HG03354 (cell line): ENCODE results near the gene SPAG9.
A peak's percentile ranks its signal among the peaks of the same experiment; 100 is the strongest.

ENCODE experiments used
- ATAC-seq: cut with Tn5 transposase; IDR thresholded peaks from one replicate; pipeline ENCODE4 v1.9.1; 2021; ENCODE audit warnings: mild to moderate bottlenecking; ENCODE audit not compliant: unreplicated experiment, poor library complexity, severe bottlenecking

The SPAG9 gene, protein sequence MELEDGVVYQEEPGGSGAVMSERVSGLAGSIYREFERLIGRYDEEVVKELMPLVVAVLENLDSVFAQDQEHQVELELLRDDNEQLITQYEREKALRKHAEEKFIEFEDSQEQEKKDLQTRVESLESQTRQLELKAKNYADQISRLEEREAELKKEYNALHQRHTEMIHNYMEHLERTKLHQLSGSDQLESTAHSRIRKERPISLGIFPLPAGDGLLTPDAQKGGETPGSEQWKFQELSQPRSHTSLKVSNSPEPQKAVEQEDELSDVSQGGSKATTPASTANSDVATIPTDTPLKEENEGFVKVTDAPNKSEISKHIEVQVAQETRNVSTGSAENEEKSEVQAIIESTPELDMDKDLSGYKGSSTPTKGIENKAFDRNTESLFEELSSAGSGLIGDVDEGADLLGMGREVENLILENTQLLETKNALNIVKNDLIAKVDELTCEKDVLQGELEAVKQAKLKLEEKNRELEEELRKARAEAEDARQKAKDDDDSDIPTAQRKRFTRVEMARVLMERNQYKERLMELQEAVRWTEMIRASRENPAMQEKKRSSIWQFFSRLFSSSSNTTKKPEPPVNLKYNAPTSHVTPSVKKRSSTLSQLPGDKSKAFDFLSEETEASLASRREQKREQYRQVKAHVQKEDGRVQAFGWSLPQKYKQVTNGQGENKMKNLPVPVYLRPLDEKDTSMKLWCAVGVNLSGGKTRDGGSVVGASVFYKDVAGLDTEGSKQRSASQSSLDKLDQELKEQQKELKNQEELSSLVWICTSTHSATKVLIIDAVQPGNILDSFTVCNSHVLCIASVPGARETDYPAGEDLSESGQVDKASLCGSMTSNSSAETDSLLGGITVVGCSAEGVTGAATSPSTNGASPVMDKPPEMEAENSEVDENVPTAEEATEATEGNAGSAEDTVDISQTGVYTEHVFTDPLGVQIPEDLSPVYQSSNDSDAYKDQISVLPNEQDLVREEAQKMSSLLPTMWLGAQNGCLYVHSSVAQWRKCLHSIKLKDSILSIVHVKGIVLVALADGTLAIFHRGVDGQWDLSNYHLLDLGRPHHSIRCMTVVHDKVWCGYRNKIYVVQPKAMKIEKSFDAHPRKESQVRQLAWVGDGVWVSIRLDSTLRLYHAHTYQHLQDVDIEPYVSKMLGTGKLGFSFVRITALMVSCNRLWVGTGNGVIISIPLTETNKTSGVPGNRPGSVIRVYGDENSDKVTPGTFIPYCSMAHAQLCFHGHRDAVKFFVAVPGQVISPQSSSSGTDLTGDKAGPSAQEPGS (N-terminal part only)

DNA sequence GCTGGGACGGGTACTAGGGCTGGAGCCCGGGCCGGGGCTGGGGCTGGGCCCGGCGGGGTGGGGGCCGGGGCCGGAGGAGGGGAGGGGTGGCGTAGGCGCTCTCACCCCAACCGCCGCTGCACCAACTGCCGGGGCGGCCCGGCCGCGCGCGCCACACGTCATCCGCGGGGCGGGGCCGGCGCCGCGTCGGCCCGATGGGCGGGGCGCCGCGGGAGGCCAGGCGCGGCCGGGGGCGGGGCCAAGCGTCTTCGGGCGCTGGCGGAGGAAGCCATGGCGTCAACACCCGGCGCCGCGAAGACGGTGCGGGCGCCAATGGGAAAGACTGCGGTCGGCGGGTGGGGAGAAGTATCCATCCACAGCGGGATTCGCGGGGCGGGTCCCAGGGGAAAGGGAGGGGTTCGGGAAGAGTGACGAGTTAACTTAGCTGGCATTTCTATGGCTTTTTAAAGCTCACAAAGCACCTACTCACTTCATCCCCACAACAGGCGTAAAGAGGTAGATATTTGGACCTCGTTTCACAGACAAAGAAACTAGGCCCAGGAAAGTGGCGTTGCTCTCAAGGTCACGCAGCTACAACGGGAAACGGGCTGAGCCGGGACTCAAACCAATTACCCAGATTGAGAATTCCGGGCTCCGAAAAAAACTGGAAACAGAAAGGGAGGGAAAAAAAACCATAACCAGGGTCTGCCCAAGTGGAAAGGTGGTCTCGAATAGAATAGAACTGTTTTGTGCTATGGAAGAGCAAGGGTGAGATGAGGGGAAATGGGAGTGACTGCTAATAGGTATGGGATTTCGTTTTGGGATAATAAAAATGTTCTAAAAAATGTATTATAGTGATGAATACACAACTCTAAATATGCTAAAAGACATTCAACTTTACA is at the start of gene SPAG9:
TSS of gene SPAG9 (minus strand) at position 130 of the 881 bp plus-strand sequence. CDS start 212 bp downstream, outside the sequence.
- peak; percentile 79 for ATAC-seq

DNA sequence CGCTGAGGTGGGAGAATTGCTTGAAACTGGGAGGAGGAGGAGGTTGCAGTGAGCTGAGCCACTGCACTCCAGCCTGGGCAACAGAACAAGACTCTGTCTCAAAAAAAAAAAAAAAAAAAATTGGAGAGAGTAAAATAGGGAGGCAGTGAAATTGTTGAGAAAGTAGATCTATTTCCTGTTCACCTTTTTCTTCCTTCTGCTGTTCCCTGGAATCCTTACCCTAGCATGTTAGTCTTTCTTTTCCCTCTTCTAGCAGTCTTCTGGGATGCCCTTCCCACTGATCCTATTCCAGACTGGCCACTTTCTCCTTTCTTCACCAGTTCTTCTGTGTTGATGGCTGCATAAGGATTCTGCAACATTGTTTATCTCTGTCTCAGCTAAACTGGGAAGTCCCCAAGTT is 48.7 kb upstream of the SPAG9 start:
- ATAC-seq = no peak

DNA sequence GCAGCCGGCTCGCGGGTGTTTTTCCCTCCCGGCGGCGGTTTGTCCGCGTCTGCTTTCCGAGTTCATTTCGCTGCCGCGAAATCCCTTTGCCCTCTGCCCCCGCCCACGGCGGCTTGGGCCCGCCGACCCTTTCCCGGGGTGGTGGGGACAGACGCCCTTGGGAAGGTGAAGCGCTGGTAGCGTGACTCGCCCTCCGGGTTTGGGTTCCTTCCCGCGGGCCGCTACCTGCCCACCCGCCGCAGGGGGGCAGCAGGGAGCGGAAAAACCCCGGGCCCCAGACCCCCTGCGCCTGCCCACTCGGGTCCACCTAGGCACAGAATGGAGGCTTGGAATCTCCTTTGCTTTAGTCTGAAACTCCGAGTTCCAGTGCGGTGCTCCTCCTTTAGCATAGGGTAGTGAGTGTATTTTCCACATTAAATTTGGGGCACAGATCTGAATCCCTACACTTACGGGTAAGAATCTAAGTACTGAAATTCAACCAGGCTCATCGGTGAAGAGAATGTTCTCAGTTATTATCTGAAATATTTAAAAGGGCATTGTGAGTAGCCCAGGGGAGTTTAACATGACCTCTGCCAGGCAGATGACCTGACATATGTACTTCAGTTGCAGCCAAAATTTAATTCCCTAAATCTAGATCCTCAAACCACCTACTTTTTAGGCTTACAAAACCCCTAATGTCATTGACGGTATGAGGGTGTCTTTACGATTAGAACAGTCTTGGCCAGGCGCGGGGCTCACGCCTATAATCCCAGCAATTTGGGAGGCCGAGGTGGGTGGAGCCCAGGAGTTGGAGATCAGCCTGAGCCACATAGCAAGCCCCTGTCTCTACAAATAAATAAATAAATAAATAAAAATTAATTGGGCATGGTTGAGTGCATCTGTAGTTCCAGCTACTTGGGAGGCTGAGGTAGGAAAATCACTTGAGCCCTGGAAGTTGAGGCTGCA is 46.6 kb upstream of the SPAG9 start:
- ATAC-seq = peak; percentile 57

DNA sequence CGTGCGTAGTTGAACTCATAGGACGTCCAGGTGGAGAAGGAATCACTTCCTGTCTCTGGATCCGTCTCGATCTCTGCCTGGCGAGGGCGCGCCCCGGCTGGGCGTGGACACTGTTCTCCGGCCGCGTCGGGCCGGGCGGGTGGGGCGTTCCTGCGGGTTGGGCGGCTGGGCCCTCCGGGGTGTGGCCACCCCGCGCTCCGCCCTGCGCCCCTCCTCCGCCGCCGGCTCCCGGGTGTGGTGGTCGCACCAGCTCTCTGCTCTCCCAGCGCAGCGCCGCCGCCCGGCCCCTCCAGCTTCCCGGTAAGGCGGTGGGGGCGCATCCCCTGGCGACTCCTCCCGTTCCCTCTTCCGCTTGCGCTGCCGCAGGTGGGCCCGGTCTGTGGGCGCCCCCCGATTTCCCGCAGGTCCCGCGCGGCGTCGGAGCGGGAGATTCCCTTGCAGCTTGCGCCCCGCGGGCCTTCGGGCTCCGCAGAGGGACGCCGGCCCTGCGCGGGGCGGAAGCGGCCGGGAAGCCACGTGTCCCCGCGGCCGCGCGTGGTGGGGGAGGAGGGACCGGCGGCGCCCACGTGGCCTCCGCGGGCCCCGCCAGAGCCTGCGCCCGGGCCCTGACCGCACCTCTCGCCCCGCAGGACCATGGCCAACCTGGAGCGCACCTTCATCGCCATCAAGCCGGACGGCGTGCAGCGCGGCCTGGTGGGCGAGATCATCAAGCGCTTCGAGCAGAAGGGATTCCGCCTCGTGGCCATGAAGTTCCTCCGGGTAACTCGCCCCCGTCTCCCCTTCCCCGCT is 45.7 kb upstream of the SPAG9 start, which contains the start of gene NME2:
TSS of gene NME2 (plus strand) at position 214 of the 789 bp plus-strand sequence. CDS start at position 634, 420 bp downstream.
- peak; percentile 86 for ATAC-seq

DNA sequence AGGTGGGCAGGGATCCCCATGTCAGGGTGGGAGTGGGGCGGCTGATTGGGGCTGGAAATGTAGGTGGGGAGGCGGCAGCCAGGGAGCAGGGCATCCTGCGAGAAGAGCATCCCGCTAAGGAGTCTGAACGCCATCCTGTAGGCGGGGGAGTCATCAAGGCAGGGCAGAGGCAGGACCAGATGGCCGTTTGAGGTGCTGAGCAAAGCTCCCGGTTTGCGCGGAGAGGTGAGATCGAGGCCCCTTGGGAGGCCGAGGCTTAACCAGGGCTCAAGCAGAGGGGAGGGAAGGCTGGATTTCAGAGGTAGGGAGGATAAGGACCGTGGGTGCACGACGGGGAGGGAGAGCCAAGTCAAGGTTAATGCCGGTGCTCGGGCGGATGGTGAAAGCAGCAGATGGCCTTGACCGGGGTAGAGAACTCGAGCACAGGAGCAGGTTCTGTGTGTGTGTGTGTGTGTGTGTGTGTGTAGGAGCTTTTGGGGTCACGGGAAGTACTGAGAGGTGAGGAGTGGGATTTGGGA is 45.1 kb upstream of the SPAG9 start:
- ATAC-seq = peak; percentile 25

DNA sequence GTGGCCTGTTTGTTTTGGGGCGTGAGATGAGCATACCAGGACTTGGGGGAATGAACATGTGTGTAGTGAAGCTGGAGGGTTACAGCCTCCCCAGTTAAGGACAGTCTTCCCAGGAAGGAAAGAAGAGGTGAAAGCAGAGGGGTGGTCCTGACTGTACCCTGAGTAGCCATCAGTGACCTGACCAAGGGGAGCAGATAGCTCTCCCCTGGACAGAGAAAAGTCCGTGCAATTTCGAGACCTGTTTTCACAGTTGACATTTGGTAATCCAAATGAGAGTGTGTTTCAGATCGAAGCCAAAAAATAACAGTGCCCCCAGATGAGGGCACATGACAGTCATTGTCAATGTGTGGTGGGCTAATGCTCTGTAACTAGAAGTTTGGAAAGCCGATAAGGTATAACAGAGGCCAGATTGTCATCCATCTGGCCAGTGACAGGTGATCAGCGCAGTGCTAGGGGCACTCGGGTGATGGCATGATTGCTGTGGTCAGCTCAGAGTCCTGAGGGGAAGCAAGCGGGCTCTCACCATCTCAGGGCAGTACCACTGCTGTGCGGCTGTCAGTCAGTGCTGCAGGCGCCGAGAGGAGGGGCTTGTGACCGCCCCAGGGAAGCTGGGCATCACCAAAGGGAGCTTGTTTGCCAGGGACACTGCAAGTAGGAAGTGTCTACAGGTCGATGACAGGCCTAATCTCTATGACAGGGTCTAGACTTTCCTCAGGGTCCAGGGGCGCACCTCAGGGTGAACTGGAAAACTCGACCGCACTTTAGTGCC is 44.4 kb upstream of the SPAG9 start:
- no peak for ATAC-seq

DNA sequence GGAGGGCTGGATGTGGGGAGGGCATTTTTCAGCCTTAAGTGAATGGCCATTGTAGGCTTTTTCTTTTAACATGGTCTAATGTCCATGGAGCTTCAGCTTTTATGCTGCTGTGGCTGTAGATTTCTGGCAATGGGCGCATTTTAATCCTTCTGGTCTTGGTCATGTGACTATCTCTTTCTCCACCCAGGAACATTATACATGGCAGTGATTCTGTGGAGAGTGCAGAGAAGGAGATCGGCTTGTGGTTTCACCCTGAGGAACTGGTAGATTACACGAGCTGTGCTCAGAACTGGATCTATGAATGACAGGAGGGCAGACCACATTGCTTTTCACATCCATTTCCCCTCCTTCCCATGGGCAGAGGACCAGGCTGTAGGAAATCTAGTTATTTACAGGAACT is 40.9 kb upstream of the SPAG9 start:
- no peak for ATAC-seq

DNA sequence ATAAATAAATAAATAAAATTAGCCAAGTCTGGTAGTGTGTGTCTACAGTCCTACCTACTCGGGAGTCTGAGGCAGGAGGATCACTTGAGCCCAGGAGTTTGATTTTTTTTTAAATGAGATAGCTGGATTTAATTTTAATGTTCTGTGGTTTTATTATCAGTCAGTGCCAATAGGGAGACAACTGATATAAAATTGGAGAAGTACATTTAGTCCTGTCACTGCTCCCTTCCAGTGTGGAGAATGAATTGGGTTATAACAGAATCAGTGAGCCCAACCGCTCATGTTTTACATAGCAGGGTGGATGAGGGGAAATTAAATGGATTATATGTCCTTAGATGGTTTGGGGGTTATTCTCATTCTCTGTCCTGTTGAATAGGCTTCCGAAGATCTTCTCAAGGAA is 38.9 kb upstream of the SPAG9 start:
- ATAC-seq = no peak

DNA sequence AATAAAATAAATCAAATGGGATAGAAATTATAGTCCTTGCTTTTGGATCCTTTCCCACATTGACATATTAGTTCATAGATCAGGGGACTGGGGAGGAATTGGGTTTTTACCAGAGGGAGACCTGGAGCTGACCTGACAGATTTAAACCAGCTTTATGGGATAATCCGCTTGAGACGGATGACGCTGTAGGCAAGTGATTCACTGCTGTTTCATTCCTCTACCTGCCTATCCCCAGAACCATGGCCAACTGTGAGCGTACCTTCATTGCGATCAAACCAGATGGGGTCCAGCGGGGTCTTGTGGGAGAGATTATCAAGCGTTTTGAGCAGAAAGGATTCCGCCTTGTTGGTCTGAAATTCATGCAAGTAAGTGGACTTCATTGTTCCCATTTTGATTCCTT is 34.7 kb upstream of the SPAG9 start:
- no peak for ATAC-seq

DNA sequence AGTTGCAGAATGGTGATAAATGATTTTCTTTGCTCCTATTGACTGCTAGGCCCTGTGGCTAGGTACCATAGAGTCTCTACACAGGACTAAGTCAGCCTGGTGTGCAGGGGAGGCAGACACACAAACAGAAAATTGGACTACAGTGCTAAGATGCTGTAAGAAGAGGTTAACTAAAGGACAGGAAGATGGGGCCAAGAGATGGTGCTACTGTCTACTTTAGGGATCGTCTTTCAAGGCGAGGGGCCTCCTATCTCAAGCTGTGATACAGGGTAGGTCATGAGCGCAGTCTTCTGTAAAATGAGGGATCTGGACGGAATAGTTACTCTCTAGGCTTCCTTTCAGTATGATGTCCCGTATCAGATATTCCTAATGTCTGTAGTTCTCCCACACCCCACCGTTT is 33.5 kb upstream of the SPAG9 start:
- no peak for ATAC-seq

DNA sequence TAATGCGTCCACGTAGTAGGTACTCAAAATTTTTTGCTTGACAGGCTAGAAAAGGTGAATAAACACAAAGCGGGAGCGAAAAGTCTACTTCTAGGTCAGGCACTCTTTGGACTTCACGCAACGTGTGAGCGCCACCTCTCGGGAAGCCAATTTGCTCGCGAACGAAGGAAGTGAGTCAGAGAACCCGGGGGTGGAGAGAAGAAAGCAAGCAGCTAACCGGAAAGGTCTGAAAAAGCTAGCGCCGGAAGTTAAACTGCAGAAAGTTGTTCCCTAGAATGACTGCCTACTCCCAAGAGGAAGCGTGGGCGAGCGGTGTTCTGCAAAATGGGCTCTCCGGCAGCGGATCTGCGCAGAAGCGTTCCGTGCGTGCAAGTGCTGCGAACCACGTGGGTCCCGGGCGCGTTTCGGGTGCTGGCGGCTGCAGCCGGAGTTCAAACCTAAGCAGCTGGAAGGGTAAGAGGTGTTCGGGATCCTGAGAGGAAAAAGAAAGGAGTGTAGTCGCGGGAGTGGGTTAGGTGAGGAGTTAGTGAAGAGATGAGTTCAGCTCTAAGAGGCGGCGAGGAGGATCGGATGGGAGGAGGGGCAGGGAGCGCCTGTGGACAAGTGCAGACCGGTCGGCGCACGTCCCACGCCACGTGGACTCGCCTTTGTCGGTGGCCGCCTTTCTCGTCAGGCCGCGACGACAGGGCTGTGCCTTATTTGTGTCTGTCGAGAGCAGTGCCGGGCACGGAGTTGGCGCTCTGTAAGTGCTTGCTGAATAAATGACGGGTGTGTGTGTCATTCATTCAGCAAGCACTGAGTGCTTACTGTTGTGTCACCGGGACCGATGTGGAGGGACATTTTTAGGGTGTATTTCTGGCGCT is 32.8 kb upstream of the SPAG9 start, which contains the start of gene NME1:
TSS of gene NME1 (plus strand) at position 350 of the 863 bp plus-strand sequence. CDS start 2,096 bp downstream, outside the sequence.
- peak; percentile 91 for ATAC-seq

DNA sequence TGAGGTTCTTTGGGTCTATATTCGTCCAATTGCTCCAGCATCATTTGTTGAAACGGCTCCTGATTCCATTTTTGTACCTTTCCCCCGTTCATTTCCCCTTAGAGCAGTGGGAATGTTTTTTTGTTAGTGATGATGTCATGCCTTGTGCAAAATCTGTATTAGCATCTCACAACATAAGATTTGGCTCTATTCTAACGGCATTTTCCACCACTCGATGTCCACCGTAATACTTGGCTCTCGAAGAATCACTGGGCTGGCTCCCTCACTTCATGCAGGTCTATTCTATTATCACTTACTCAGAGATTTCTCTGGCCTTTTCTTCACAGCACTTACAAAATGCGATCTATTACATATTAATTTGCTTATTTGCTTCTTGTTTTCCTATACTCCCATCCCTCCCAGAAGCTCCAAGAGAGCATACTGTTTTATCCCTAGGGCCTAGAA is 32.1 kb upstream of the SPAG9 start:
- peak; percentile 1 for ATAC-seq

DNA sequence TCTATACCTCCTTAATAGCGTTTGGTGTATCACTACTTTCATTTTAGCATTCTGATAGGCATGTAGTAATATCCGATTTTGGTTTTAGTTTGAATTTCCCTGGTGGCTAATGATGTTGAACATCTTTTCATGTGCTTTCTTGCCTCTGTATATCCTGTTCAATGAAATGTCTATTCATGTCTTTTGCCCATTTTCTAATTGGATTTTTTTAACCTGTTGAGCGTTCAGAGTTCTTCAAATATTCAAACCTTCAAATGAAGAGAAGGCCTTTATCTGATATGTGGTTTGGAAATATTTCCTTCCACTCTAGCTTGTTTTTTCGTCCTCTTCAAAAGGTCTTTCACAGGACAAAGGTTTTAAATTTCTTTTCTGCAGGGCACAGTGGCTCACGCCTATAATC is 30.3 kb upstream of the SPAG9 start:
- no peak for ATAC-seq

DNA sequence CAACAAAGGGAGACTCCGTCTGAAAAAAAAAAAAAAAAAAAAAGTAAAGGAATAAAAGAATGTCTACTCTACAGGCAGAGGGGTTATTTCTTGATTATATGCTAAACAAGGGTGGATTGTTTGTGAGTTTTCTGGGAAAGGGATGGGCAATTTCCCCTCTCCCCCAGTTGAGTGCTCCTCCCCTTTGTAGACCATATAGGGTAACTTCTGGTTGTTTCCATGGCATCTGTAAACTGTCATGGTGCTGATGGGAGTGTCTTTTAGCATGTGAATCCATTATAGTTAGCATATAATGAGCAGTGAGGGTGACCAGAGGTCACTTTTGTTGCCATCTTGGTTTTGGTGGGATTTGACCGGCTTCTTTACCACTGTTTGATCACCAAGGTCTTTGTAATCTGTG is 28.5 kb upstream of the SPAG9 start:
- ATAC-seq = no peak

DNA sequence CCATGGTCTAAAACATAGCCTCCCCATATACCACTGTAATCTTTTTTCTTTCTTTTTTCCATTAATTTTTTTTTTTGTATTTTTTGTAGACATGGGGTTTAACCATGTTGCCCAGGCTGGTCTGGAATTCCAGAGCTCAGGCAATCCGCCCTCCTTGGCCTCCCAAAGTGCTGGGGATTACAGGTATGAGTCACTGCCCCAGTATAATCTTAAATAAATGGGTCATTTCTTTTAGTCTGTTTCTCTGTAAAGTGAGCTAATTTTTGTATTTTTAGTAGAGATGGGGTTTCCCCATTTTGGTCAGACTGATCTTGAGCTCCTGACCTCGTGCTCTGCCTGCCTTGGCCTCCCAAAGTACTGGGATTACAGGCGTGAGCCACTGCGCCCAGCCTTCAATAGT is 27.0 kb upstream of the SPAG9 start:
- no peak for ATAC-seq
